Measurements from ENCODE around the gene GAB2.

Gene GAB2

GRCh38 chr11:78351979-78352841 lies 65.4 kb downstream of the GAB2 start:
- DNase-seq (ENCODE audit: low read depth) = no peak
- TF ChIP-seq CTCF (conservative IDR thresholded peaks at IDR 0.05; ENCODE audit: control insufficient read depth, insufficient read depth, low read depth, low read length) = no peak
- no peak overlapping the region for H3K4me3 ChIP-seq (ENCODE audit: control insufficient read depth, low read depth, low read length)

GRCh38 chr11:78351193-78351592 lies 66.4 kb downstream of the GAB2 start:
- TF ChIP-seq CTCF (conservative IDR thresholded peaks at IDR 0.05; ENCODE audit: control insufficient read depth, insufficient read depth, low read depth, low read length) = no peak
- no peak overlapping the region for H3K4me3 ChIP-seq (ENCODE audit: control insufficient read depth, low read depth, low read length)

GRCh38 chr11:78350646-78351165 lies 66.9 kb downstream of the GAB2 start:
- DNase-seq (ENCODE audit: low read depth) = peak; percentile 58
- TF ChIP-seq CTCF (conservative IDR thresholded peaks at IDR 0.05; ENCODE audit: control insufficient read depth, insufficient read depth, low read depth, low read length) = no peak
- H3K4me3 ChIP-seq (ENCODE audit: control insufficient read depth, low read depth, low read length) = no peak overlapping the region

More at GRCh38 chr11:78351193-78351592, 66.4 kb downstream of the GAB2 start:
- no peak for DNase-seq (ENCODE audit: low read depth)

- H3K4me3 ChIP-seq (ENCODE audit: control insufficient read depth, low read depth, low read length) = no peak overlapping the region
- DNase-seq (ENCODE audit: low read depth) = peak; percentile 28
- TF ChIP-seq CTCF (conservative IDR thresholded peaks at IDR 0.05; ENCODE audit: control insufficient read depth, insufficient read depth, low read depth, low read length) = no peak
Observed at GRCh38 chr11:78350091-78350645, 67.5 kb downstream of the GAB2 start.

GRCh38 chr11:78349624-78350023 lies 68.0 kb downstream of the GAB2 start:
- no peak for TF ChIP-seq CTCF (conservative IDR thresholded peaks at IDR 0.05; ENCODE audit: control insufficient read depth, insufficient read depth, low read depth, low read length)
- DNase-seq (ENCODE audit: low read depth) = peak; percentile 40
- no peak overlapping the region for H3K4me3 ChIP-seq (ENCODE audit: control insufficient read depth, low read depth, low read length)

- no peak for DNase-seq (ENCODE audit: low read depth)
- H3K4me3 ChIP-seq (ENCODE audit: control insufficient read depth, low read depth, low read length) = no peak overlapping the region
- no peak for TF ChIP-seq CTCF (conservative IDR thresholded peaks at IDR 0.05; ENCODE audit: control insufficient read depth, insufficient read depth, low read depth, low read length)
Observed at GRCh38 chr11:78349114-78349513, 68.5 kb downstream of the GAB2 start.
